HG03342 (cell line): ENCODE results near the gene PLA2G2D.
"Not testable (repeated sequence)": the region's sequence is repeated elsewhere in the genome, so short reads cannot be mapped to it uniquely, and the experiment has no call there.

Experiments
- ATAC-seq: cut with Tn5 transposase; IDR thresholded peaks from one replicate; pipeline ENCODE4 v1.9.1; 2021; ENCODE audit warnings: mild to moderate bottlenecking, moderate library complexity; ENCODE audit not compliant: unreplicated experiment

PLA2G2D gene

GRCh38 chr1:20143318-20143717 is 24.0 kb upstream of the PLA2G2D start:
- ATAC-seq, result no peak

DNA sequence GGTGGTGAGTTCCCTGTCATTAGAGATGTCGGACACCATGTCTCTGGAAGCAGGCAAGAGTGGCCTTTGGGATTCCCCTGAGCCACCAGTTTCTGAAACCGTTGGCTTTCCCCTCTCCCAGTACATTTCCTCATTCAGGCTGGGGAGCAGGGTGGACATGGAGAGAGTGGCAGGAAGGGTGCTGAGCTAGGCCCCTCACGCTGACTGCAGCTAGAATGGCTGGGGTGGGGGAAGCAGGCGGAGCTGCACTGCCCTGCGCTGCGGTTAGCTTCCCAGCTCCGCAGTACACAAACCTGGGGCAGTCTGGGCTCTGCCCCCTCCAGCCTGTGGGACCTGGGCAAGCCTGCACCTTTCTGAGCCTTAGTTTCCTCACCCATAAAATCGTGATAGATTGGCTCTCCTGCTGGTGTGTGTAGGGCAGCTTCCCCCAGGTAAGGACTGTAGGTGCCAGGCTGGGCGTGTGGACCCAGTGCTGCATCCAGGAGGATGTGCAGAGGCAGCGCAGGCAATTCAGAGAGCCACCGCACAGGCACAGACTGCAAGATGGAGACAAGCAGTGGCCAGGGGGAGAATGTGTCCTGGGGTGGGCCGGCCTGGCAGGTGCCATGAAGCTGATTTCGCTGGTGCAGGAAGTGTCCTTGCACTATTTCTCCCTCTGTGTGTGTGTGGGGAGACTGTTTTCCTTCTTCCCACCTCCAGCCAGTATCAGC is 22.8 kb upstream of the PLA2G2D start:
- no peak for ATAC-seq

DNA sequence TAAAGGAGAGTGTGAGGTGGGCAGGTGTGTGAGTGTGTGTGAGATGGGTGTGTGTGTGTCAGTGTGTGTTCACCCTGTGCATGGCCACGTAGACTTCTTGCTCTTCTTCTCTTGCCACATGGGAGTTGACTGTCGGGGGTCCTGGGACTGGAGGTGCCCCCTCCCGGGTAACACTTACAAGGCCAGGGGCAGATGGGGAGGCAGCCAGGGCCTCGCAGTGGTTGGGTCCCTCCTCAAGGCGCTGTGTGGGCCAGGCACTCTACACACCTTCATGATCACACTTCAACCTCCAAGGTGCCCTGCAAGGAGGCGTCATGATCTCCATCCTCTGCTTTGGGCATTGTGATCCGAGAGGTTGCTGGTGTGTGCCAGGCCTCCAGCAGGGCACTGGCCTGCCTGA is 22.1 kb upstream of the PLA2G2D start:
- no peak for ATAC-seq

- ATAC-seq, result no peak
Observed at GRCh38 chr1:20141001-20141400, 21.7 kb upstream of the PLA2G2D start.

DNA sequence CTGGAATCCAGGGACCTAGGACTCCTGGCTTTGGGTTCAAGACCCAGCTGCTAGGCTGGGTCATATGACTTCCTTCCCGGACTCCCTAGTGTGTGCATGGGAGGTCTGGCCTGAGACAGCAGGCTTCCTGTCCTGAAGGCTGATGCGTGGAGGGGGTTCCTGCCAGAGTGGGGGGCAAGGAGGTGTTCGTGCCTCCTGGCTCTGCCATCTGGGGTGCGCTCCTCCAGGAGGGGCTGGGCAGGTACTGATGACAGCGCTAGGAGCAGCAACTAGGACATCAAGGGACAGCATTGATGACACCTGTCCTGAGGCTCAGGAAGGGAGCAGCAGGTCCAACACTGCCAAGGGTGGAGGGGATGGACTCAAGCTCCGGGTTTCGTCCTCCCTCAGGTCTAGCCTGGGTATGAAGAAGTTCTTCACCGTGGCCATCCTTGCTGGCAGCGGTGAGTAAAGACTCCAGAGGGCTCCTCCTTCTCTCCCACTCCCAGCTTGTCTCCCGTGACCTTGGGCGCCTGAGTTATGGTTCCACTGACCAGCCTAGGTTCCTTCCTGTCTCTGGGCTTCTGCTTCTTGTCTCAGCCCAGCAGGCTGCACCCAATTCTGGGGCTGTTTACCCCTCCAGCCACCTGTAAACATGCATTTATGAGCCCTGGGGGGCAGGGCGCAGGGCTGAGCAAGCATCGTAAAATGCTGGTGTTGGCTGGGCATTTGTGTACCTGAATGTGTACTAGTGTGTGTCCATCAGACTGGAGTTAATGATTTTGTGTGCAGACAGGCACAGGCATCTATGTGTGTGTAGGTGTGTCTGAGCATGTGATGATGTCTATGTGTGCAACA is 20.7 kb upstream of the PLA2G2D start:
- no peak for ATAC-seq

DNA sequence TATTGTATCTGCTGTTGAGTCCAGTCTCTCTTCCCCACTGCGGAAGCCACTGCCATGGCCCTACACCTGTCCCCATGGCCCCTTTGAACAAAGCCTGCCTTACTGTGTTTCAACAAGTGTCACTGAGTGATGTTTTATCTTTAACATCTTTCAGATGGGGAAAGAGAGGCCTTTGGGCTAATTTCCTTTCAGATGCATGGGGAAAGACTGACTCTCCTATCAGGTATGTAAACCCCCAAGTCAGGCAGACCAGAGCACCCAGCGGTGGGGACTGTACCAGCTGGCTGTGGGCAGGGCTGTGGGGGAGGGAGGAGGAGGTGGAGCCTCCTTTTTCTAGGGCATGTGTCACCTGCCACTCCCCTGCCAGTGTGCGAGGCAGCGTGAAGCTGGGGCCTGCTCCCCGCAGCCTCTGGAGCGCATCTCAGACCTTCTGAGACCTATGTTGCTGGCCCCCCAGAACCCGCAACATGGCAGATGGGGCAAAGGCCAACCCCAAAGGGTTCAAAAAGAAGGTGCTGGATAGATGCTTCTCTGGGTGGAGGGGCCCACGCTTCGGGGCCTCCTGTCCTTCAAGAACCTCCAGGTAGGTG is 19.7 kb upstream of the PLA2G2D start, which contains the start of gene PLA2G2F:
TSS of gene PLA2G2F (plus strand) at position 363 of the 590 bp plus-strand sequence. CDS start at position 468, 105 bp downstream.
- no peak for ATAC-seq

- ATAC-seq, result no peak
Observed at GRCh38 chr1:20138346-20138745, 19.0 kb upstream of the PLA2G2D start.

GRCh38 chr1:20137604-20138003 is 18.3 kb upstream of the PLA2G2D start:
- no peak for ATAC-seq

- no peak for ATAC-seq
Observed at GRCh38 chr1:20137055-20137454, 17.7 kb upstream of the PLA2G2D start.

DNA sequence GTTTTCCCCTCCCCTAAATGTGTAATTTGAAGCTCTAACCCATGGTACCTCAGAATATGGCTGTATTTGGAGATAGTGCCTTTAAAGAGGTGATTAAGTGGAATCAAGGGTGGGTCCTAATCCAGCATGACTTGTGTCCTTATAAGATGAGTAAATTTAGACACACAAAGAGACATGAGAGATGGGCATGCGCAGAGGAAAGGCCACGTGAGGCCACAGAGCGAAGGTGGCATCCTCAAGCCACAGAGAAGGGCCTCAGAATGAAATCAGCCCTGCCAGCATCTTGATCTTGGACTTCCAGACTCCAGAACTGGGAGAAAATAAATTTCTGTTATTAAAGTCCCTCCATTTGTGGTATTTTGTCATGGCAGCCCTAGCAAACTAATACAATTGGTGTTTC is 16.9 kb upstream of the PLA2G2D start:
- ATAC-seq, result no peak

GRCh38 chr1:20134995-20135394 is 15.7 kb upstream of the PLA2G2D start:
- ATAC-seq, result no peak

DNA sequence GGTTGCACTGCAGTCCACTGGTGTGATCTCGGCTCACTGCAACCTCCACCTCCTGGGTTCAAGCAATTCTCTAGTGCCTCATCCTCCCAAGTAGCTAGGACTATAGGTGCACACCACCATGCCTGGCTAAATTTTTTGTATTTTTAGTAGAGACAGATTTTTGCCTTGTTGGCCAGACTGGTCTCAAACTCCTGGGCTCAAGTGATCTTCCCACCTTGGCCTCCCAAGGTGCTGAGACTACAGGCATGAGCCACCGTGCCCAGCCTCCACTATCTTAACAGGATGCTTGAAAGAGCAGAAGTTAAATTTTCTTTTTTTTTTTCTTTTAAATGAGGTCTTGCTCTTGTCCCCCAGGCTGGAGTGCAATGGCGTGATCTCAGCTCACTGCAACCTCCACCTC is 11.2 kb upstream of the PLA2G2D start:
- ATAC-seq, result not testable (repeated sequence)

GRCh38 chr1:20126806-20127440 is 7.6 kb upstream of the PLA2G2D start:
- no peak for ATAC-seq

- no peak for ATAC-seq
Observed at GRCh38 chr1:20126041-20126805, 6.9 kb upstream of the PLA2G2D start.

DNA sequence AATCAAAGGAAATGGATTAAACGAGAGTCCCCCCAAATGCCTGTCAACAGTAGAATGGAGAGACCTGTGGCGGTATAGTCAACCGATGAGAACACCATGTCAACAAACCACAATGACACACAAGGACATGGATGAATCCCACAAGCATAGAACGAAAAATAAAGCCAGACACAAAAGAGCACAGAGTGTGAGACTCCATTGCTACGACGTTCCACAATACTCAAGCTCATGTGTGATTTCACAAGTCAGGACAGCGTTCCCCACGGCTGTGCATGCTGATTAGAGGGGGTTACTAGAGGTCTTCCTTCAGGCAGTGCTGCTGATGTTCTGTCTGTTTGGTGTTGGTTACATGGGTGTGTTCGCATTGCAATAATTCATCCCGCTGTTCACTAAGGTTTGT is 5.8 kb upstream of the PLA2G2D start:
- no peak for ATAC-seq

DNA sequence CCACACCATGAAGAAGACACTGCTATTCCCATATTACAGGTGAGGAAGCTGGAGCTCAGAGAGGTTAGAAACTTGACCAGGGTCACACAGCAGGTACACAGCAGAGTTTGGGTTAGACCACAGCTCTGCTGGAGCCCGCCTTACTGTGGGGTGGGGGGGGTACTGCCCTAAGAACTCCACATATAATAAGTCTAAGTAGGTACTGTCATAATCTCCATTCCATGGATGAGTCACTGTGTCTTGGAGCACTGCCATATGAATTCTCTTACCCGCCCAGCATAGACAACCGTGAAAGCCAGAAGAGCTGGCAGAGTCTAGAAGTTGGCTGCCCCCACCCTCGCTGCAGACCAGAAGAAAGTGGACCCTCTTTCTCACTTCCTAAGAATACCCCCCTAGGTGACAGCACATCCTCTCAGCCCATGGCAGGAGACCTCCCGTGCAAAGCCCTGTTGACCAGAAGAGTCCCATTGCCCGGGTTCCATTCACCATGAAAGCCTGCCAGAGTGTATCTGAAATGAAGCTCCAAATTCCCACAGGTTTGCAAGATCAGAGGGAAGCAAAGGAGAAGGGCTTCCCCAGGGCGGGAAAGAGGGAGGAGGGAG is 5.2 kb upstream of the PLA2G2D start:
- no peak for ATAC-seq

- ATAC-seq, result no peak
Observed at GRCh38 chr1:20123722-20124455, 4.6 kb upstream of the PLA2G2D start.

DNA sequence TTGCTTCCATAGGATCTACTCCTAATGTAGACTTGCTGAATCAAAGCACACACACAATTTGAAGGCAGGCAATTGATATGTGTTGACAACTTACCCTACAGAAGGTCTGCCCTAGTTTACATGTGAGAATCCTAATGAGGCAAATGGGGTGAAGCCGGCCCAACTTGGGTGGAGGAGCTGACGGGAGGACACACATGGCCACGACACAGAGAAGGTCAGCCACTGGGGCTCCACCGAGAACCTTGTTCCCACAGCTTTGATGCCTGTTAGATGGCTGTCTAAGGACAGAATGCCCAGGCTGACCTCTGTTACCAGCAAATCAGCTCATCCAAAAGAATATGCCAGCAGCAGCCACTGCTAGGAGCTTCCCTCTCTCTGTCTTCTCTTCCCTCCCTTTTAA is 1.5 kb upstream of the PLA2G2D start:
- no peak for ATAC-seq

DNA sequence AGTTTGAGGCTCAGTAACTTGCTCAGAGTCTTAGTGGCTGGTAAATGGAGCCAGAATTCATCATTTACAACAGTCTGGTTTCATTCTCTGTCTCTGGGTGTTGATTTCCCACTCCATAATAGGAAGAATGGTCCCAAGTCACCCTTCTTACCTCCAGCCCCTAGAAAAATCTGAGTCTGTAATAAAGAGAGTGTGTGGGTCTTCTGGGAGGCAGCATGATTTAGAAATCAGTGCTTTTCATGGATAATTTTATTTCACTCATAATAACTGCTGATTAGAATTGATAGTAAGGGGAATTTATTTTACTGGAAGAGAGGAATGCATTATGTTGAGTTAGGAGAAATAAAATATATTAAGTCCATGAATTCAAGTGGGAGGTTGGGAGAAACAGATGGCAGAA is 2.1 kb downstream of the PLA2G2D start:
- no peak for ATAC-seq

- ATAC-seq, result no peak
Observed at GRCh38 chr1:20115916-20116315, 3.4 kb downstream of the PLA2G2D start.
